Dedifferentiated amniotic fluid mesenchymal stem cell (primary cell): ENCODE data around the gene TSPAN14.
A peak's percentile ranks its signal among the peaks of the same experiment; 100 is the strongest.
"Not testable (repeated sequence)": the region's sequence is repeated elsewhere in the genome, so short reads cannot be mapped to it uniquely, and the experiment has no call there.

Experiments used
- DNase-seq: peaks from one replicate; pipeline ENCODE4 v3.0.0-alpha.2; 2016; ENCODE audit errors: extremely low spot score

The TSPAN14 gene

GRCh38 chr10:80468806-80469421, 14.8 kb downstream of the TSPAN14 start:
- no peak for DNase-seq

GRCh38 chr10:80470266-80470665, 16.2 kb downstream of the TSPAN14 start:
- no peak for DNase-seq

DNA sequence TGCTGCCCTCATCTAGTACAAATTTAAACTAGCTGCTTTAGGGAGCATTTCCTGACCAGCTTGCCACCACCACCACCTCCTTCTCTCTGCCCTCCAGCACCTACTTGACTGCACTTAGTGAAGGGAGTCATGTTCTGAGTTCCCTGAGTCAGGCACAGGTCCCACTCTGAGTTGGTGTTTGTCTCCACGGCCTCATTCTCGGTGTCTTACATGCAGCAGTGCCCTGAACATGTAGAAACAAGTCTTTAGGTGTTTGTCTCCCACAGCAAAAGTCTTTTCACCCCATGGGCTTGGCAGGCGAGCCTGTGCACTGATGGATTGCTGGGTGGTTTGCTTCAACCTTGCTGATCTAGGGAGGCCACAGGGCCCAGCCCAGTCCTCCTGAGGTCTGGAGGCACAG, 16.9 kb downstream of the TSPAN14 start:
- no peak for DNase-seq

- DNase-seq: no peak
Measured at GRCh38 chr10:80471715-80472233, 17.7 kb downstream of the TSPAN14 start.

- DNase-seq: peak; percentile 81
Measured at GRCh38 chr10:80472234-80473095, 18.4 kb downstream of the TSPAN14 start.

DNA sequence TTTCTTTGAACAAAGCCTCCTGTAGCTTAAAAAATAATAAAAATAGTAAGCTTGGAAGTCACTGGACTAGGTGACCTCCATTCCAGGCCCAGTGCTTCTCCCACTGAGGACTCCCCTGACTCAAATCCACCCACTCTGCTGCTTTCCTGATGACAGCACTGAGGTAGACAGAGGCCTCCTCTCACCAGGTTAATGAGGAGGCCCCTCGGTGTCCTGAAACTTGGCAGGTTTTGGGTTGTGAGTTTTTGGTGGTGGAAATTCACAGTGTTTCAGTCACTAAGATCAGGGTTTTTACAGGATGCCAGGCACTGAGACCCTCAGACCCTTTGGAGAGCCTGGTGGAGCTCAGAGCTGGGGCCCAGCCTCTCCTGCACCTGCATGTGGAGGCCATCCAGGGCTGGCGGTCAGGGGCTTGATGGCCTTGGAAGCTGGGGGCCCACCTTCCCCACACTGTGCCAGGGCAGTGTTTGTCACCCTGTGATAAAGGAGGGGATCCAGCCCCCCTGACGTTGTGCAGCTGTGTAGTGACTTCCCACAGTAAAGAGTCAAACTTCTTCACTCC, 19.1 kb downstream of the TSPAN14 start:
- no peak for DNase-seq

- DNase-seq: no peak
Measured at GRCh38 chr10:80473692-80474596, 19.8 kb downstream of the TSPAN14 start.

GRCh38 chr10:80474597-80474910, 20.4 kb downstream of the TSPAN14 start:
- DNase-seq: no peak

- no peak for DNase-seq
Measured at GRCh38 chr10:80474941-80475340, 20.8 kb downstream of the TSPAN14 start.

DNA sequence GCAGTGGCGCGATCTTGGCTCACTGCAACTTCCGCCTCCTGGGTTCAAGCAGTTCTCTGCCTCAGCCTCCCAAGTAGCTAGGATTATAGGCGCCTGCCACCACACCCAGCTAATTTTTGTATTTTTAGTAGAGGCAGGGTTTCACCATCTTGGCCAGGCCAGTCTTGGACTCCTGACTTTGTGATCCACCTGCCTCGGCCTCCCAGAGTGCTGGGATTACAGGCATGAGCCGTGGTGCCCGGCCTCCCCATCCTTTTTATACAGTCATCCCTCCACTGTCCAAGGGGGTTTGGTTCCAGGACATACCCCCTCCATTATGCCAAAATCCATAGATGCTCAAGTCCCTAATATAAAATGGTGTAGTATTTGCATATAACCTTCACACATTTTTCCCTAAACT, 21.5 kb downstream of the TSPAN14 start:
- DNase-seq: not testable (repeated sequence)

- DNase-seq: no peak
Measured at GRCh38 chr10:80476685-80477084, 22.6 kb downstream of the TSPAN14 start.

DNA sequence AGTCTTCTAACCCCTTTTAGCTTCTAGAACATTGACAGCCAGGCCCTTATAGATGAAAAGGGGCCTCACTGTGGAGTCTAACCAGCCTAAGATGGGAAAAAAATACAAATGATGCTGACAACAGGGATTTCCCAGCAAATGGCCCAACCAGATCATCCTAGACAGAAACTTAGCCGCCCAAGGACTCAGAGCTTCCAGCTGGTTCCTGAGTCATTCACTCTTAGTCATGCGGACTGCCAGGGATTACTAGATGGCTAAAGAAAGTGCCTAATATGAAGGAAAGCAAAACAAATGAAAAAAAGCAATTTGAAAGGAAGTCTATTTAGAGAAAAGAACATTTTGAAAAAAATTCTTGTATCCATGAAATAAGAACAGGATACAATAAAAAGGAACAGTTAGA, 23.7 kb downstream of the TSPAN14 start:
- no peak for DNase-seq

DNA sequence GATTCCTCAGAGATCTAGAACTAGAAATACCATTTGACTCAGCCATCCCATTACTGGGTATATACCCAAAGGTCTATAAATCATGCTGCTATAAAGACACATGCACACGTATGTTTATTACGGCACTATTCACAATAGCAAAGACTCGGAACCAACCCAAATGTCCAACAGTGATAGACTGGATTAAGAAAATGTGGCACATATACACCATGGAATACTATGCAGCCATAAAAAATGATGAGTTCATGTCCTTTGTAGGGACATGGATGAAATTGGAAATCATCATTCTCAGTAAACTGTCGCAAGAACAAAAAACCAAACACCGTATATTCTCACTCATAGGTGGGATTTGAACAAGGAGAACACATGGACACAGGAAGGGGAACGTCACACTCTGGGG, 26.3 kb downstream of the TSPAN14 start:
- not testable (repeated sequence) for DNase-seq

DNA sequence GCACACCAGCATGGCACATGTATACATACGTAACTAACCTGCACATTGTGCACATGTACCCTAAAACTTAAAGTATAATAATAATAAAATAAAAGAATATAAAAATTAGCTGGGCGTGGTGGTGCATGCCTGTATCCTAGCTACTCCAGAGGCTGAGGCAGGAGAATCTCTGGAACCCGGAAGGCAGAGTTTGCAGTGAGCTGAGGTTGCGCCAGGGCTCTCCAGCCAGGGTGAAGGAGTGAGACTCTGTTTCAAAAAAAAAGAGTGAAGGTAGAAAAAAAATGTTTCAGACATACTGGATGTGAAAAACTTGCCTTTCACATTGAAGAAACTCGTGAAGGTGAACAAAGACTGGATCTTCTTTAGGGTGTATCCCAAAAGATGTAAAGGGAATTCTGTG, 26.7 kb downstream of the TSPAN14 start:
- no peak for DNase-seq

DNA sequence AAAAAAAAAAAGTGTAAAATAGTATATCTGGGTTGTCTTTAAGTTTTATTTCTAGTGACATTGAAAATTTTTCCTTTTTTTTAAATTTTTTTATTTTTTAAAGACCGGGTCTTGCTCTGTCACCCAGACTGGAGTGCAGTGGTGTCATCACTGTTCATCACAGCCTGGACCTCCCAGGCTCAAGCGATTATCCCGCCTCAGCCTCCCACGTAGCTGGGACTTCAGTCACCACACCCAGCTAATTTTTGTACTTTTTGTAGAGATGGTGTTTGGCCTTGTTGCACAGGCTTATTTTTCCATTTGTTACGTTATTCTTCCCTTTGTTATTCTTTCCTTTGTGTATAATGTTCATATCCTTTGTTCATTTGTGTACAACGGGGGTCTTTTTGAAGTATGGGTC, 30.1 kb downstream of the TSPAN14 start:
- DNase-seq: no peak

DNA sequence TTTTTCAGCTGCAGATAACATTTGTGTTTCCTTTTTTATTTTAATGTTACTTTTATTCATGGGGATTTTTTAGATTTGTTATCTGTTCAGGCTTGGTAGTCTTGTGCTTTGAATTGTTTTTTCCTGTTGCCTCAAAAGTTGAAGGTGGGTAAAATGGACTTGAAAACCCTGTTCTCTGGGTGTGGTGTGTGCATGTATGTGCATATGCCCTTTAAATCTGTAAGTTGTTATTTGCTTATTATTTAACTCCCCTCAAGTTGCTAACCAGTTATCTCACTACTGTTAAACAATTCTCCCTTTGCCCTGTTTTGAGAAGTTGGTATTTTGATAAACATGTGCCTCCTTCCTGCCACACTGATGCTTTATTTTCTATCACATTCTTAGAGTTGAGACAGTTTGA, 30.6 kb downstream of the TSPAN14 start:
- DNase-seq: no peak

GRCh38 chr10:80485076-80485945, 31.2 kb downstream of the TSPAN14 start:
- no peak for DNase-seq

DNA sequence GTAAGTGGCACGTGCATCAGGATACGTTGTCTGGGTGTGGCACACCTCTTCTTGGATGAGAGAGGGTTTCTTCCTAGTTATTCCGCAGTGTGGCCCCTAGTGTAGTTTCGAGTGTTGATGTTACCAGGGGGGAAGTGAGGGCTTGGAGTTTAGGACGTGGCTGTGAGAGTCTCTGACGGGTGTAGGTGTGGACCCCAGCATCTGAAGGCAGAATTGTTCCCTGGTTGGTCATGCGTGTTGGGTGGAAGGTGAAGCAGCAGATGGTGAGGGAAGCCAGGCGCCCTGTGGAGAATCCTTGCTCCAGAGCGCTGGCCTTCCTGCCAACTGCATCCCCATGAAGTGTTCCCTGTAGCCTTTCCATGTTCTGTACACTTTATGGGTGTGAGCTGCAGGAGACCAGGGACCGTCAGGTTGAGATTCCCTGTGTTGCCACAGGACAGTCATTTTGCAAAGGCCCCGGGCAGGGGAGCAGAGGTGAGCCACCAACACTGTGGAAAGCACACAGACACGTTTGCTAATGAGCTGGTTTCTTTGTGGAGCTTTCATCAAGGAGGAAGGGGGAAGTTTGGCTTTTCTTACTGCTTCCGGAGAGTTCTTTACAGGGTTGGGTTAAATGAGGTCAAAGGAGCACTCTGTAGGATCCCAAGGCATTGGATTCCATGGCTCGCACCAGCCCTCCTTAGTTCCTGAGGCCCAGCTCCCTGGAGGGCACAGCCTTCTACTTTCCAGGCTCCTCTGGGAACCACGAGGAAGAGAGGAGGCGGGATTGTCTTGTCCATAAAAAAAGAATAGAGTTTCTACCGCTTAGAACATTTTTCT, 32.0 kb downstream of the TSPAN14 start:
- DNase-seq: no peak

DNA sequence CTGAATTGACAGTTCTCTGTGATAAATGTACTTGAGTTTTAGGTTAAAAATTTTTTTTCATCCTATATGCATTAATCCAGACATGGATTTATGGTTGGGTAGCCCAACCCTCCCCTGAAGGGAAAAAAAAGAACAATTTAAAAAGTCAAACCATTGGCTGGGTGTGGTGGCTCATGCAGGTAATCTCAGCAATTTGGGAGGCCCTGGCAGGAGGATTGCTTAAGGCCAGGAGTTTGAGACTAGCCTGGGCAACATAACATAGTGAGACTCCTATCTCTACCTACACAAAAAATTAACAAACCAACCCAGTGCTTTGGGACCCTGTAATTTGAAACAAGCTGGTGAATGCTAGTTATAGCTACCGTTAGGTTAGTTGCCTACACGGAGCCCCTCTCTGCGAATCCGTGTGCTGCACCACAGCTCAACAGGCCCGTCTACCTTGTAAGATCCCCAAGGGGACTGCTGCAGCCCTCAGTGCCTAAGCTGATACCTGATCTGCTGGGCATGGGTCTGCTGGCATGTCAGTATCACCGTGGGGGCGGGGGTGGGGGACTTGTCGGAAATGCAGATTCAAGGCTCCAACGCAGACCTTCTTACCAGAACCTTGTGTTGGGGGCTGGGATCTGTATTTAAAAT, 32.8 kb downstream of the TSPAN14 start:
- no peak for DNase-seq

GRCh38 chr10:80487421-80487785, 33.3 kb downstream of the TSPAN14 start:
- no peak for DNase-seq
